Natural killer cell (primary cell): Measurements from ENCODE around the gene OXLD1. TPM values are rescaled to one million over a fixed set of nuclear protein-coding genes. Genes with fewer than 3 reads are reported as not detected.

ENCODE experiments used
- ATAC-seq, 3 donors: fragments of 150-1000 bp in 2 of 3; fragments of 200-7000 bp in 1 of 3; cut with Tn5 transposase; 1 replicate in 1 of 3; 2 replicates in 2 of 3; pipeline ENCODE4 v1.10.0; 2021; ENCODE audit warnings: mild to moderate bottlenecking in 2 of 3, moderate library complexity in 2 of 3
- DNase-seq, 2 donors: peaks; one replicate each; pipeline versions ENCODE4 v3.0.0 to v3.0.0-alpha.2; 2013 to 2021; ENCODE audit warnings: mixed read lengths in 1 of 2
- H3K27ac ChIP-seq: one replicate; pipeline ENCODE4 v1.5.1; 2013; ENCODE audit warnings: mild to moderate bottlenecking, low read length
- H3K27me3 ChIP-seq: one replicate; pipeline ENCODE4 v1.6.1; 2013; ENCODE audit warnings: low read length; ENCODE audit not compliant: control insufficient read depth, insufficient read depth
- H3K36me3 ChIP-seq: one replicate; pipeline ENCODE4 v1.6.1; 2013; ENCODE audit warnings: low read length; ENCODE audit not compliant: control insufficient read depth, insufficient read depth
- H3K4me1 ChIP-seq: one replicate; pipeline ENCODE4 v1.6.1; 2013; ENCODE audit warnings: low read length; ENCODE audit not compliant: control insufficient read depth, insufficient read depth
- H3K4me3 ChIP-seq: one replicate; pipeline ENCODE4 v1.5.1; 2013; ENCODE audit warnings: low read length
- H3K9me3 ChIP-seq: one replicate; pipeline ENCODE4 v1.6.1; 2013; ENCODE audit warnings: low read length; ENCODE audit not compliant: control insufficient read depth, insufficient read depth
- H3K27ac Mint-ChIP-seq, 2 donors: one replicate each; pipeline ENCODE4 v1.8.0; 2022; ENCODE audit warnings: mild to moderate bottlenecking in 2 of 2, mixed read lengths in 2 of 2, moderate library complexity in 1 of 2
- H3K27me3 Mint-ChIP-seq, 2 donors: one replicate each; pipeline ENCODE4 v1.8.0; 2022; ENCODE audit warnings: low read depth in 2 of 2, mixed read lengths in 2 of 2
- H3K36me3 Mint-ChIP-seq: one replicate; pipeline ENCODE4 v1.8.0; 2022; ENCODE audit warnings: mixed read lengths
- H3K4me1 Mint-ChIP-seq, 2 donors: one replicate each; pipeline ENCODE4 v1.8.0; 2022; ENCODE audit warnings: mixed read lengths in 2 of 2
- H3K4me3 Mint-ChIP-seq: one replicate; pipeline ENCODE4 v1.8.0; 2022; ENCODE audit warnings: mild to moderate bottlenecking, moderate library complexity, mixed read lengths
- H3K9me3 Mint-ChIP-seq, 2 donors: one replicate each; pipeline ENCODE4 v1.8.0; 2022; ENCODE audit warnings: mixed read lengths in 2 of 2
- CTCF ChIP-seq: fragments of 200-600 bp; IDR thresholded peaks from one replicate; pipeline ENCODE4 v1.8.0; 2022; ENCODE audit warnings: antibody characterized with exemption
- WGBS: methylation state at CpG from one replicate; pipeline ENCODE4 v1.1.7; 2013; ENCODE audit warnings: missing lambda C conversion rate; ENCODE audit not compliant: insufficient coverage; 5-methylcytosine and 5-hydroxymethylcytosine counted together
- intact Hi-C: fragments of 100-400 bp; cut with micrococcal nuclease; formaldehyde crosslinking; loops from one replicate; pipeline ENCODE4 v1.14.2; 2022
- total RNA-seq, 4 donors: library from RNA; stranded (reverse); fragments of 120-200 nt in 1 of 4; gene quantifications; one replicate each; pipeline versions ENCODE4 v1.2.3 to v1.2.4, GENCODE V29; 2013 to 2022

OXLD1 gene
- total RNA-seq, 3 donors from 2014 or later (not counting 1 experiment from before 2014, with no cell fraction given): 29.9 to 35.0 (median 32.4) TPM

- DNase-seq (peak; percentile 76 to 90), ATAC-seq (peak; percentile 85 to 92 (median 89))
- H3K27ac ChIP-seq: no peak within 1 kb of the TSS
- Mint-ChIP-seq H3K27ac (peak within 1 kb of the TSS; percentile 53 to 72), H3K27me3 (no peaks in the 10 kb centered on the region), H3K4me3 (peak within 1 kb of the TSS; percentile 86), H3K4me1 (peaks cover 14 to 26% of the 10 kb centered on the region in 2 donors), H3K36me3 (no peaks in the 10 kb centered on the region), H3K9me3 (no peaks in the 10 kb centered on the region)
- peaks cover 32% of the 10 kb centered on the region for H3K4me1 ChIP-seq
- no peaks in the 10 kb centered on the region for H3K27me3 ChIP-seq
- H3K9me3 ChIP-seq: no peaks in the 10 kb centered on the region
- H3K4me3 ChIP-seq: peak within 1 kb of the TSS; percentile 39
- H3K36me3 ChIP-seq: peaks cover 5% of the 10 kb centered on the region
- under 1% methylated on average over 89 of the region's 89 CpGs for WGBS
- TF ChIP-seq CTCF: no peak
- intact Hi-C loops: no loop called here
Measured at GRCh38 chr17:81711814-81712467, 45.5 kb upstream of the OXLD1 start, which contains the start of gene SLC25A10. SLC25A10 (plus strand) TSS chr17:81712284; CDS start chr17:81712427, 143 bp downstream.

GRCh38 chr17:81710514-81711308, 44.3 kb upstream of the OXLD1 start:
- H3K4me1 Mint-ChIP-seq: peaks cover 14 to 26% of the 10 kb centered on the region in 2 donors
- ATAC-seq: no peak
- H3K27ac Mint-ChIP-seq: peak overlapping the region; percentile 21 to 72
- TF ChIP-seq CTCF: no peak
- intact Hi-C loops: no loop called here
- H3K36me3 Mint-ChIP-seq: no peaks in the 10 kb centered on the region
- H3K36me3 ChIP-seq: peaks cover 8% of the 10 kb centered on the region
- WGBS: 19% methylated on average over 29 of the region's 29 CpGs
- DNase-seq: peak in 1 of 2 donors; percentile 50
- peak overlapping the region; percentile 1 for H3K27ac ChIP-seq
- H3K4me3 ChIP-seq: no peak overlapping the region
- no peaks in the 10 kb centered on the region for H3K9me3 Mint-ChIP-seq
- no peaks in the 10 kb centered on the region for H3K27me3 Mint-ChIP-seq
- H3K9me3 ChIP-seq: no peaks in the 10 kb centered on the region
- H3K27me3 ChIP-seq: no peaks in the 10 kb centered on the region
- H3K4me3 Mint-ChIP-seq: peak overlapping the region; percentile 74
- peaks cover 32% of the 10 kb centered on the region for H3K4me1 ChIP-seq

- no peaks in the 10 kb centered on the region for H3K36me3 Mint-ChIP-seq
- H3K4me1 Mint-ChIP-seq: peaks cover 14 to 26% of the 10 kb centered on the region in 2 donors
- H3K27ac Mint-ChIP-seq: no peak overlapping the region
- no peaks in the 10 kb centered on the region for H3K27me3 Mint-ChIP-seq
- H3K27ac ChIP-seq: no peak overlapping the region
- DNase-seq (no peak), ATAC-seq (no peak)
- H3K9me3 ChIP-seq: no peaks in the 10 kb centered on the region
- intact Hi-C loops: no loop called here
- no peaks in the 10 kb centered on the region for H3K27me3 ChIP-seq
- peaks cover 39% of the 10 kb centered on the region for H3K4me1 ChIP-seq
- H3K4me3 ChIP-seq: no peak overlapping the region
- no peak overlapping the region for H3K4me3 Mint-ChIP-seq
- H3K36me3 ChIP-seq: peaks cover 12% of the 10 kb centered on the region
- TF ChIP-seq CTCF: no peak
- 96% methylated on average over 17 of the region's 17 CpGs for WGBS
- no peaks in the 10 kb centered on the region for H3K9me3 Mint-ChIP-seq
Measured at GRCh38 chr17:81708739-81709185, 42.4 kb upstream of the OXLD1 start.
